Pulmonary artery endothelial cell (primary cell): ENCODE data around the gene AMZ2. TPM values are rescaled to one million over a fixed set of nuclear protein-coding genes. Genes with fewer than 3 reads are reported as not detected.
"Not testable (repeated sequence)": the region's sequence is repeated elsewhere in the genome, so short reads cannot be mapped to it uniquely, and the experiment has no call there.

Experiments
- DNase-seq: peaks from one replicate; pipeline ENCODE4 v3.0.0-alpha.2; 2011; ENCODE audit warnings: low read depth, low spot score
- total RNA-seq: library from RNA; depleted of rRNA; stranded (reverse); fragments of >200 nt; gene quantifications from 2 replicates; pipeline ENCODE4 v1.2.3, GENCODE V29; 2014

AMZ2 gene
- total RNA-seq, 1 donor from 2014 or later, result 52.4 TPM

DNA sequence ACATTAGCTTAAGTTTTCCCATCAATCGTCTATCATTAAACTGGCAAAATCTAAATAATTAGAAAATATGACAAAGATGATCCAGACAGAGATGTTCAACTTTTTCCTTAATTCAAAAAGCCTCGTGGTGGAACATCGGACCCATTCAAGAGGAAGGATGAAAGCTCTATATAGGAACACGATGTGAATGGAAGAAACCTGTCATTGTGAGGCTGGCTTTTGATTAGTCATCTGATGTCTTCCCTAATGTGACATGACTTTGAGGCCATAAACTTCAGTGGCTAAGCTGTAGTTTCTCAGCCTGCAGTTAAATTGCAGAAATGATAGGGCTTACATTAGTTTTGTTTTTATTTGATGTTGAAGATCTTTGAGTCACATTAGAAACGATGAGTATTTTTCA is 1.0 kb downstream of the AMZ2 start:
- DNase-seq, result no peak

DNA sequence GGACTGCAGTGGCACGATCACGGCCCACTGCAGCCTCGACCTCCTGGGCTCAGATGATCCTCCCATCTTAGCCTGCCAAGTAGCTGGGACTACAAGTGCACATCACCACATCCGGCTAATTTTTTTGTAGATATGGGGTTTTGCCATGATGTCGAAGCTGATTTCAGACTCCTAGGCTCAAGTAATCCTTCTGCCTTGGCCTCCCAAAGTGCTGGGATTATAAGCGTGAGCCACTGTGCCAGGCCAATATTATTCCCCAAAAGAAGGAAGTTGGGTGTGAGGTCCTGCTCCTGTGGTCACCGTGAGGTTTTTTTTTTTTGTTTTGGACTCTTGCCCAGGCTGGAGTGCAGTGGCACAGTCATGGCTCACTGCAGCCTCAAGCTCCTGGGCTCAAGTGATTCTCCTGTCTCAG is 1.5 kb downstream of the AMZ2 start:
- no peak for DNase-seq

DNA sequence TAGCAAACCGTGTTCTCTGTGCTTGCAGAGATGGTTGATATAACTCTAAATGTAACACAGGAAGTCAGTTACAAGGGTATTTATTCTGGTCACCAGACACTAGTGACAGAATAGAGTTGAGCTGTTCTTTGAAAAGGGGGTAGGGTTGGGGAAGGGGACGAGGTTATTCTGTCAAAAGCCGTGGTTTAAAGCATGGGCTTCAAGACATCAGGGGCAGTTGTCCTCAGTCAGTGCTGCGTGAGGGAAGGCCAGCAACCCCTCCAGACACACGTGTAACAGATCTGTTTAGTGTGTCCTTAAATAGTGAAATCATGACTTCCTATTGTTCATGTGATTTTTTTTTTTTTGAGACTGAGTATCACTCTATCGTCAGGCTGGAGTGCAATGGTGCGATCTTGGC is 5.6 kb downstream of the AMZ2 start:
- not testable (repeated sequence) for DNase-seq

DNA sequence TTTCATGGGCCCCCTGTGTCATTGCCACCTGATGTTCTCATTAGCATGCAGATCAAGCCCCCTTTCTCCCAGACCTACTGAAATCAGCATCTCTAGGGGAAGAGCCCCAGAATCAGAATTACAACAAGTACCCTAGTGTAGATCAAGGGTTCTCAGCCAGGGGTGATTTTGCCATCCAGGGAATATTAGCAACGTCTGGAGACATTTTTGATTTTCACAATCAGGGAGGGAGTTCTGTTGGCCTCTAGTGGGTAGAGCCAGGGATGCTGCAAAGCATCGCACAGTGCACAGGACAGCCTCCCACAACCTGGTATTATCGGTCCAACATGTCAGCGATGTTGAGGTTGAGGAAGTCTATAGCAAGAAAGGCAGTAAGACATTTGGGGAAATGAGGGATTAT is 7.3 kb downstream of the AMZ2 start:
- no peak for DNase-seq

DNA sequence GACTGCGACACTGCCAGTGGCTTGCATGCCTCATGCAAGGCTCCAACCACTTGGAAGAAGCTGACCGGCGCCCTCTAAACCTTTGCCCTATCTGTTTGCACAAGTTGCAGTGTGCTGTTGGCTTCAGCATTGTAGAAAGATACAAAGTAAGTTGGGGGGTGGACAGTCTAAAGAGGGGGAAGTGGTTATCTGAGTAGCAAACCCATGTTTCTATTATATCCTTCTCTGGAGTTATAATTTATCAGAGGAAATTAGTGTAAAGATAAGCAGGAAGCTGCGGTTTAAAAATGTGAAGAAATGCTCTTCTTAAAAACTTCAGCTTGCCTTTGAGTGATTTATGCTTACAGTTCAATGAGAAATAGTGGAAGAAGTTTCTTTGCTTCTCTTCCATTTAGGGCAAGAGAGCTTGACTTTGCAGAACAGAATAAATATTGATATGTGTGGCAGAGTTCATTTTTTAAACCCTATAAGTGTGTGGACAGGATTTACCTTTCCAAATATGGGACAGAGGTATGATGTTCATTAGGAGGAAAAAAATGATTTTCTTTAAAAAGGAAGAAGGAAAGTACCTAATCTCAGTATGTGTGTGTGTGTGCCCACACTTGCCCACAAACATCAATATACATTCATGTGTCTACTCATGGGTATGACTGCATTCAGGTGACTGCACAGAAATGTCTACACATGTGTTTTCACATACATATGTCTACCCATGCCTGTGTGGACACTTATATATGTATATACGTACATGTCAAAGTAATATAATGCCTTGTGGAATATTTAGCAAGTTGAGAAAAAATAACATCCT is 8.1 kb downstream of the AMZ2 start:
- DNase-seq, result no peak

DNA sequence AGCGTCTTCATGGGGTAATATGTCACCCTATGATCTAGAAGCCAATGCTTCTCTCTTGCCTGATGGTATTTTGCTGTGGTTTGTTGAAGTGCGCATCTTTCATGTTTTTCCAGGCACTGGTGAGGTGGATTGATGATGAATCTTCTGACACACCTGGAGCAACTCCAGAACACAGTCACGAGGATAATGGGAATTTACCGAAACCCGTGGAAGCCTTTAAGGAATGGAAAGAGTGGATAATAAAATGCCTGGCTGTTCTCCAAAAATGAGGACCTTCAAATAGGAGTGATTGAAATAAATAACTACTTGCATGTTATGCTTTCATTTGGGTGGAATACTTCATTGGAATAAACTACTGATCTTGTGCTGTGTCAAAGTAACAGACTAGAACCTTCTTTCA is 8.9 kb downstream of the AMZ2 start:
- not testable (repeated sequence) for DNase-seq

DNA sequence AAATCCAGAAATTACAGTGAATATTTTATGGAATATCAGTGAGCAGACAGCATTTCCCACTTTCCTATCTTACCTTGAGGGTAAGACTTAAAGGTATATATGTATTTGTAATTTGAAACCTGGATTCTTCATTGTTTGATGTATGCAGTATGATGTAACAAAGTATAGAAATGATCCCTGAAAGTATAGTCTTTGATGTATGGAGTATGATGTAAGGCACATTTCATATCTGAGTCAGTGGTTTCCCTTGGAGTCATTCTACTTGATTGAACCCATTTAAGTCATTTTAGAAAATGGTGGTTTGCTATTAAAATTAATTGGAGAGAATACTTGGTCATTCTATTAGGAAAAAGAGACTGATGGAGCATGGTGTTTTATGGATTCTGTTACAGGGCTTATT is 10.1 kb downstream of the AMZ2 start:
- no peak for DNase-seq

DNA sequence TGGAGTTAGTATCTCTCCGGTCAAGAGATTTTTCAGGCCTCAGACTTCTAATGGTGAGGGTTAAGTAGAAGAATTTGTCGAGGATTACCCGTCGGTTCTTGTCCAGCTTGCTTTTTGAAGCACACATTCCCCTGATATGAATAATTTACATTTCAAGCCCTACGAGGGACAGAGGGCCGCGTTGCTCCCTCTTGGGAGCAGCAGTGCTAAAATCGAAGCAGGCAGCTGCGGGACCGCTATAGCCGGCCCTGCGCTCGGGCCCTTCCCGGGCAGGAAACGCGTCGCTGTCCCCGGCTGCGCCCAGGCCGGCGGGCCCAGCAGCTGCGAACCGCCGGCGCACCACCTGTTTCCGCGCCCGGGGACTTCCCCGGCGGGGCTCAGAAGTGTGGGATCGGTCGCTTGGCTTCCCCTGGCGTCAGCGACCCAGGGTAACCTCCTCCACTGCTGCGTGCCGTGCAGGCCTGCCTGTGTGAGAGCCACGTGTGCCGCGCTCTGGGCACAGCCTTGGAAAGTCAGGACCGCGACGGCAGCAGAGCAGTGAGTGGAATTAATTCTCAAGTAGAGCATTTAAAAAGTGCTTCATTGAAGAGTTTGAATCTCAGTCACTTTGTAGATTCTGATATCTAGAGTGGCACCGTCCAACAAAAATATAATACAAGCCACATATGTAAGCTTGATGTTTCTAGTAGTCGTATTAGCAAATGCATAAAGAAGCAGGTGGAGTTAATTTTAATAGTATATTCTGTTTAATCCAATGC is 11.2 kb downstream of the AMZ2 start:
- DNase-seq, result peak; percentile 17

DNA sequence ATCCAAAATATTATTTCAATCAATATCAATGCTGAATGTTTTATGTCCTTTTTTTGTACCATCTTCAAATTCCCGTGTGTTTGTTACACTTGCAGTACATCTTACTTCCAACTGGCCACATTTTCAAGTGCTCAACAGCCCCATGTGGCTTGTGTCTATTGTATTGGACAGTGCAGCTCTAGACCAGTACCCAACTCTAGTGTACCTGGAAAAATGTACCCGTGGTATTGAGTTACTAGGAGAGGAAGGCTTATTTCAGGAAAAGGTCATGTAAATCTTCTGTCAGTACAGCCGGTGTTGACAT is 11.8 kb downstream of the AMZ2 start:
- DNase-seq, result not testable (repeated sequence)

DNA sequence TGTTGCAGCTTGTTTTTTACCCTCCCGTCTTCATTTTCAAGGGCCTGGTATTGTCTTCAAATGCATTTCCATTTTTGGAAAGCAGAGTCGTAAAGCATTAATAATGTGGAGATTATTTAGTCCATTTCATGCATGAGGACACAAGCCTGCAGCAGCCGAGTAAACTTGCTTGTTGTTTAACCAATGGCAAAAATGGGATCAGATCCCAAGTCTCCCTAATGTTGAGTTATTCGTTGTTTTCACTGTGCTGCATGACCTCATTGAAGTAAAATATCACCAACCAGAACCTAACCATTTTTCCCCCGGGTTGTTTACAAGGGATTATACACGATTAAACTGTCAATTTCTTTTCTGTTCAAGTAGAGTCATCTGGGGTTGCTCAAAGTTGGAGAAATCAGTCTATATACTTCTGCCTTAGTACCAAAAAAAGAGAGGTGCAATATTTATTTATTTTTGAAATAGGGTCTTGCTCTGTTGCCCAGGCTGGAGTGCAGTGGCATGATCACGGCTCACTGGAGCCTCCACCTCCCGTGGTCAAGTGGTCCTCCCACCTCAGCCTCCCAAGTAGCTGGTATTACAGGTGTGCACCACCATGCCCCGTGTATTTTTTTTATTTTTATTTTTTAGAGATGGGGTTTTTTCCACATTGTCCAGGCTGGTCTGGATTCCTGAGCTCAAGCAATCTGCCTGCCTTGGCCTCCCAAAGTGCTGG is 12.4 kb downstream of the AMZ2 start:
- DNase-seq, result no peak

DNA sequence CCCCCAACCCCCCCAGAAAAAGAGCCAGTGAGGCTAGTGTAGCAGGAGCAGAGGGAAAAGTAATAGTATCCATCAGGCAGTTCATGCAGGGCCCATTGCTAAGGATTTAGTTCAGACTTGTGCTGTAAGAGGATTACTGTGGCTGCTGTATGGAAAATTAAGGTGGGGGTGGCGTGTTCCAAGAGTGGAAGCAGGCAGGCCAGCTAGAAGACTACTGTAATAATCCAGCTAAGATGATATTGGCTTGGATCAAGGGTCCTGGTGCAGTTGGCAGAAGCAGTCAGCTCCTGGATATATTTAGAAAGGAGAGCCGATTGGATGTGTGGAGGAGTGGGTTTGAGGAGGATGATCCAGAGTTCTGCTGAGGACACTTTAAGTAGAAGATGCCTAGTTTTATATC is 14.6 kb downstream of the AMZ2 start:
- not testable (repeated sequence) for DNase-seq

DNA sequence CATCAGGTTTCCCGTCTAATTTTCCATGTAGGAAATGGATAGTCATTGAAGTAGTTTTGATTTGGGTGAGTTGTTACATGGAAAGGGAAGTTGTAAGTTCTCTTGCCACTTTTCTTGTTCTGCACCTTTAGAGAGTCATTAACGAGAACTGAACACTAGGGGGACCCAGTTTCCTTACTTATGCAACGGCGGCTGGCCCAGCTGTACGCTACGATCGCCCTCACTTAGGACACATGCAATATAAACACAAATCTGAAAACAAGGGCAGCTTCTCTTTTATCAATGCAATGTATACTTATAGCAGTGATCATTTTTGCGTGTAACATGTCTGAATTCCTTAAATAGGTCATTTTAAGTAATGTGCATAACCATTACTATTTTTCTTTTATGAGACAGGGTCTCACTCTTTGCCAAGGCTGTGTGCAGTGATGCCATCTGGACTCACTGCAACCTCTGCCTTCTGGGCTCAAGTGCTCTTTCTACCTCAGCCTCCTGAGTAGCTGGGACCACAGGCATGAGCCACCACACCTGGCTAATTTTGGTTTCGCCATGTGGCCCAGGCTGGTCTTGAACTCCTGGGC is 15.3 kb downstream of the AMZ2 start:
- DNase-seq, result not testable (repeated sequence)

DNA sequence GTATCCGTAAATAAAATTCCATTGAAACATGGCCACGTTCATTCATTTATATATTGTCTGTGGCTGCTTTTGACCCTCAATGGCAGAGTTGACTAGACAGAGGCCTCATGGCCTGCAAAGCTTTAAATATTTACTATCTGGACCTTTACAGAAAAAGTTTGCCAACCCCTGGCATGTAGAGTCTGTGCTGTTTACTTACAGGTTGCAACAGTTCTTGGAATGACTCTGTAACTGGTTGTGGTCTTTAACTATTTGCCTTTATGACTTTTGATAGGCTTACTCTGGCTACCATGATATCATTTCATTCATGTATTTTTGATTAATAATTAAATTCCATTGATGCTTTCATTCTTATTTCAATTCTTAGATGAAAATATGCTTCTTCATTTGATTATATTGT is 18.0 kb downstream of the AMZ2 start:
- not testable (repeated sequence) for DNase-seq

DNA sequence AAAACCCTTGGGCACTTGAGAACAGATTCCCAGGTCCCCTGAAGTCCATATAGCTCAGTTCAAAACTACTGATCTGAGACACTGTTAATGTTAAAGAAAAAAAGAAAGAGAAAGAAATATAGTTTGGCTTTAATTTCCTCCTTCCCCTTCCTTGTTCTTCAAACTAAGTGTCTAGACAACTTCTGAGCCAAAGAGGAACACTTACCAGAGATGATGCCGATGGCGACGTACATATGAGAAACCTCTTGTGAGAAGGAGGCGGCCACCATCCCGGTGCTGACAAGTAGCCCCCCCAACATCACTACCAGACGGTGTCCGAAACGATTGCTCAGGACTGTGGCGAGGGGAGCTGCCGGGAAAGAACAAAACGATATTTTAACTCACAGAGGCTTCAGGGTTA is 25.9 kb downstream of the AMZ2 start:
- no peak for DNase-seq

DNA sequence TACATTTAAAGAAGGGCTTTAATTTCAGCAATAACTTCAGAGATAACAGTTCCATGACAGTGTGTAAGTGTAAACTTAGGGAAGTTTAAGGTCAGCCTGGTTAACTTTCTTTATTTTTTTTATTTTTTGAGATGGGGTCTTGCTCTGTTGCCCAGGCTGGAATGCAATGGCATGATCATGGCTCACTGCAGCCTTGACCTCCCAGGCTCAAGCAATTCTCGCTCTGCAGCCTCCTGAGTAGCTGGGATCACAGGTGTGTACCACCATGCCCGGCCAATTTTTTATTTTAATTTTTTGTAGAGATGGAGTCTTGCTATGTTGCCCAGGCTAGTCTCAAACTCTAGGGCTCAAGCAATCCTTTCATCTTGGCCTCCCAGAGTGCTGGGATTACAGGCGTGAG is 28.5 kb downstream of the AMZ2 start:
- not testable (repeated sequence) for DNase-seq

DNA sequence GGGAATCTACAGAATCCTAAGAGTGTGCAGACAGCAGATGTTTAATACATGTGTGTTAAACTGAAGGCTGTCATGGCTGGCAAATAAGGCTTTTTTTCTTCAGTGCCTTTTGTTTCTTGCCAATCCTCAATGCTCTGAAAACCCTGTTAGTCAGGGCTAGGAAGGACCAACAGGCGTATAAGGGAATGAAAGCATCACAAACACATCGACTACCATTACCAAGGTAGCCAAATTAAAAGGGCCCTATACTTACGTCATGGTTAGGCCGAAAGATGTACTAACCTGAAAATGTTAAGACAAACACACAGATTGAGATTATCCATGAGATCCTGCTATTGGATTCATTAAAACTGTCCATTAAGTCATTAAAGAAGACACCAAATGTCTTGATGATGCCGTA is 30.0 kb downstream of the AMZ2 start:
- no peak for DNase-seq

DNA sequence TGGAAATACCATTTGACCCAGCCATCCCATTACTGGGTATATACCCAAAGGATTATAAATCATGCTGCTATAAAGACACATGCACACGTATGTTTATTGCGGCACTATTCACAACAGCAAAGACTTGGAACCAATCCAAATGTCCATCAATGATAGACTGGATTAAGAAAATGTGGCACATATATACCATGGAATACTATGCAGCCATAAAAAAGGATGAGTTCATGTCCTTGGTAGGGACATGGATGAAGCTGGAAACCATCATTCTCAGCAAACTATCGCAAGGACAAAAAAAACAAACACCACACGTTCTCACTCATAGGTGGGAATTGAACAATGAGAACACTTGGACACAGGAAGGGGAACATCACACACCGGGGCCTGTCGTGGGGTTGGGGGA is 34.1 kb downstream of the AMZ2 start:
- DNase-seq, result not testable (repeated sequence)

DNA sequence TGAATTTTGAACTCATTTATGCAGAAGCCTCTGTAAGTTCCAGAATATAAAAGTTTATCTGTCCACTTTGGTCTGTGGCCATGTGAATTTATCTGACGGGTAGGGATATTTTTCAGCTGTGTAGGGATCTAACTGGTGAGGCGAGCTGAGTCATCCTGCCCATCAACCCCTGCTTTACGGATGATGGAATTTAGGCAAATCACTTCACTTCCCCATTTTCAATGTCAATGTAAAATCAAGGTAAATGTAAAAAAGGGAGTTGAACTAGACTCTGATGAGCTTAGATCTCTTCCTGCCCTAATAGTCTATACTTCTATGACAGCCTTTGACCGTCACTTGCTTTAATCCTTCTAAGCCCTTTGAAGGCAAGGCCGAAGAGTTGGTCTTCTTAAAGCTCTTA is 40.5 kb downstream of the AMZ2 start:
- DNase-seq, result no peak

DNA sequence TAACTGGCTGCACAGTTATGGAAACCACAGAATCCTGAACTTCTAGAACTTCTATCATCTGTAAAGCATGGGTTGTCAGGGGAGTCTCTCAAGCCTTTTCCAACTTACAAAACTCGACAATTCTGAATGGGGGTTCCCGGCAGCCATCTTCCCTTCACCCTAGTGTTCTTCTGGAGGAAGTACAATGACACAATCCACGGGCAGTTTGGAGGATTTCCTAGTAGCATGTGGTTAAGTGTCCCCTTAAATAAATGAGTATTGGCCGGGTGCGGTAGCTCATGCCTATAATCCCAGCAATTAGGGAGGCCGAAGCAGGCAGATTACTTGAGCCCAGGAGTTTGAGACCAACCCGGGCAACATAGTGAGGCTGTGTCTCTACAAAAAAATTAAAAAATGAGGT is 41.0 kb downstream of the AMZ2 start:
- no peak for DNase-seq

DNA sequence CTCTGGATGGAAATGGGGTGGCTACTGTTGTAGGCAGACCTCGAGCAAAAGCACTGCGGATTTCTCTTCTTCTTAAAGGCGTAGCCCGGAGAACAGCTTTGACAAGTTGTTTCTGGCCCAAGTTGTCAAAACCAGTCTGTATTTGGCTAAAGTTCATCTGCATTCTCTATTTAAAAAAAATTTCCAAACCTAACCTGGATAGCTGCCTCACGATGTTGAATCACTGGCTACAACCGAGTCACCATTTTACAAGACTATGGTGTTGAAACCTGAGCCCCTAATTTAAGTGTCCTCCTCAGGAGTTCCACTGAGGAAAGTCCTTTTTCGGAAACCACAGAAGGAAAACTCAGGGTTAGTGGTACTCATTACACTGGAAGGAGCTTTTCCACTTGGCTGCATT is 41.6 kb downstream of the AMZ2 start:
- no peak for DNase-seq

DNA sequence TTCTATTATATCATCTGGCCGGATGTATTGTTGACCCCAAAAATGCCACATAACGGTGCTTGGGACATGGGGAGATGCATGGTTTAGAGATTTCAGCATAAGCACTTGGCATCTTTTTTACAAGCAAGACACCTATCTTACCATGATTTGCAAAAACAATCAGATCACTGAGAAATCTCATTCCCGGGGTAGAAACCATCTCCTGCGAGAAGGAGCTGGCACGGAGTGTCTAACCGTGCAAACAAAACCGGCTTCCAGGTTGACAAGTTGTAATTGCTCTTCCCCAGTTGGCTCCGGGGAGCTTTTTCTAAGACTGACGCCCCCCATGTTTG is 42.1 kb downstream of the AMZ2 start:
- DNase-seq, result no peak

DNA sequence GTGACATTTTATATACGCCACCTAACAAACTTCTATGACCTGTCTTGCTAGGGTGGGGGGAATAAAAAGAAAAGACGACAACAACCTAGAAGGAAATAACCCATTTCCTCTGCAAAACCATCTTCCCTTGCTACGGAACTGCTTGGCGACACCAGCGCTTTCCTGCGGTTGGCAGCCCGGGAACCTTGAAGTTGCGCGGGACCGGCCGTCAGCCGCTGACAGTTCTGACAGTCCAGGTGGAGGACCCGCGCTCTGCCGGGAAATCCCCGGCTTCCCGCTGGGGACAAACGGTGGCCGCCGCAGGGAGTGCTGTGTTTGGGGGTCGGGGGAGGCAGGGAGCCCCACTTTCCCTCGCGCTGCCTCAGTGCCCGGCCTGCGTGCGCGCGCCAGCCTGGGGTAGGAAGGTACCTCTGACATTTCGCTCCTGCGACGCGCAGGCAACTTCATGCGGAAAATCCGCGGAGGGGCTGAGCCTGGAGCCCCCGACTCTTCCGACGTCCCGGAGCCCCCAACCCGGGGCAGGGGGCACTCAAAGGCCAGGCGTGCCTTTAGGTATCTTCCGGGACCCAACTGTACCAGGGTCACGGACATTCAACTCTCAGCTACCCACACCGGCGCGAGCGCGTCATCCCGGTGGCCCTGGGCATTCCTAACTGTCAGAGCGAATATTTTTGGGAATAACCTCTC is 42.6 kb downstream of the AMZ2 start:
- no peak for DNase-seq
